ENCODE results near the gene ABHD17C. TPM values are rescaled to one million over a fixed set of nuclear protein-coding genes. Genes with fewer than 3 reads are reported as not detected.
A peak's percentile ranks its signal among the peaks of the same experiment; 100 is the strongest.

Gene ABHD17C
- total RNA-seq, 1 donor from 2014 or later = 41.4 TPM

- Histone ChIP-seq H3K4me1 (peaks cover 15% of the 10 kb centered on the region), H3K4me3 (no peak overlapping the region), H3K9me3 (no peaks in the 10 kb centered on the region), H3K36me3 (no peaks in the 10 kb centered on the region), H3K27ac (no peak overlapping the region), H3K27me3 (peaks cover 7% of the 10 kb centered on the region)
- no peak for TF ChIP-seq CTCF (IDR thresholded peaks at IDR 0.05)
- DNase-seq = no peak
- intact Hi-C loops (cut with DNase I) = no loop called here
- no peak for ATAC-seq
Measured at GRCh38 chr15:80773122-80773551, 78.0 kb downstream of the ABHD17C start.

DNA sequence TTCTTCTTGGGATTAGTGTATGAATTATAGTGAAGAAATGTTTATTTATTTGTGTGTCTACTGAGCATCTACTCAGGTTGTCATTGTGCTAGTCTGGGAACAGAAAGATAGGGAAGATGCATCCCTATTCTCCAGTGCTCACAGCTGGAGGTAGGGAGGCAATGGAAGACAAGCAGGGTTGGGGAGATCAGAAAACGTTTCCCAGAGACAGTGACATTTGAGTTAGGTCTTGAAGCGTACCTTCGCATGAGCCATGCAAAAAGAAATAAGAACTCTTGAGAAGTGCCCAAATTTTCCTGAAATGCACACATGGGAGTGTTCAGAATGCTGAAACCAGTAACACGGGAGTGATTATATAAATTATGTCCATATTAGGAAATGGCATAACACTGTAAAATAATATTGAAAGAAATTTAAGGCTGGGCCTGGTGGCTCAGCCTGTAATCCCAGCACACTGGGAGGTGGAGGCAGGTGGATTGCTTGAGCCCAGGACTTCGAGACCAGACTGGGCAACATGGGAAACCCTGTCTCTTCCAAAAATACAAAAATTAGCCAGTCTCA lies 78.8 kb downstream of the ABHD17C start:
- Histone ChIP-seq H3K27ac (no peak overlapping the region), H3K36me3 (no peaks in the 10 kb centered on the region), H3K4me3 (no peak overlapping the region), H3K4me1 (peaks cover 19% of the 10 kb centered on the region), H3K9me3 (no peaks in the 10 kb centered on the region), H3K27me3 (peaks cover 10% of the 10 kb centered on the region)
- no peak for ATAC-seq
- TF ChIP-seq CTCF (IDR thresholded peaks at IDR 0.05) = no peak
- intact Hi-C loops (cut with DNase I) = no loop called here
- no peak for DNase-seq

GRCh38 chr15:80774486-80774885 lies 79.4 kb downstream of the ABHD17C start:
- ATAC-seq = no peak
- no peaks in the 10 kb centered on the region for H3K36me3 ChIP-seq
- H3K4me3 ChIP-seq = no peak overlapping the region
- intact Hi-C loops (cut with DNase I) = no loop called here
- peaks cover 22% of the 10 kb centered on the region for H3K4me1 ChIP-seq
- TF ChIP-seq CTCF (IDR thresholded peaks at IDR 0.05) = no peak
- H3K27me3 ChIP-seq = peaks cover 10% of the 10 kb centered on the region
- DNase-seq = no peak
- no peaks in the 10 kb centered on the region for H3K9me3 ChIP-seq
- no peak overlapping the region for H3K27ac ChIP-seq

- Histone ChIP-seq H3K4me1 (peaks cover 31% of the 10 kb centered on the region), H3K27ac (no peak overlapping the region), H3K9me3 (no peaks in the 10 kb centered on the region), H3K36me3 (no peaks in the 10 kb centered on the region), H3K4me3 (no peak overlapping the region), H3K27me3 (peaks cover 18% of the 10 kb centered on the region)
- no peak for TF ChIP-seq CTCF (IDR thresholded peaks at IDR 0.05)
- intact Hi-C loops (cut with DNase I) = loop anchor here (5.0 kb wide), 2 partner anchors 208 to 318 kb away; no protein-coding TSS in a partner anchor
- DNase-seq (no peak), ATAC-seq (no peak)
Measured at GRCh38 chr15:80775338-80775737, 80.2 kb downstream of the ABHD17C start.

DNA sequence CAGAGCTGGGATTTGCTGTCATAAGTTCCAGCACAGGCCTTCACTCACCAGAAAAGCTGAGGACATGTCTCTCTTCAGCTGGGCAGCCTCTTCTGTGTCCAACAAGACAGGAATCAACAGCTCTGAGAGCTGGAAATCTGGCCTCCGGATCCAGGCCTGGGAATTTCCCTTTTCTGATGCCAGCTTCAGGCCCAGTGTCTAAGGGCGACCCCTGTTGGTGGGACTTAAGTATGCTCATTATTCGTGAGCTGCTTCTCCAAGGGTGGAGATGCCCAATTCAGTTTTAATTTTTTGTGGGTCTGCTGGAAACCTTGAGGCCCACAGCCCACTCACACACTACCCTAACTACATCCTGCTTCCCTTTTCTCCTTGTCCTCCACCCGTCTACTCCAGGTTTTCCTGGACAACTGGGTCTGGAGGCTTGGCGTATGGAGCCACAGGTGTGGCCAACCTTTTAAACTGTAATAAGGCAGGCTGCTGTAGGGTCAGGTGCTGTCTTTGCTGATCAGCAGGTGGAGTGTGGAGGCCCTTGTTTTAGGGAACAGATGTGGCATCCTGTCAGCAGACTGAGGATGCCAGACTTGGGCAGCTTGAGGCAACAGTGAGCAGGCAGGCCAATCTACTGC lies 81.4 kb downstream of the ABHD17C start:
- H3K27ac ChIP-seq = peak overlapping the region; percentile 49
- intact Hi-C loops (cut with DNase I) = loop anchor here (5.0 kb wide), 2 partner anchors 209 to 319 kb away; no protein-coding TSS in a partner anchor
- DNase-seq = peak; percentile 70
- H3K27me3 ChIP-seq = peaks cover 30% of the 10 kb centered on the region
- ATAC-seq = peak; percentile 76
- peak; percentile 83 for TF ChIP-seq CTCF (IDR thresholded peaks at IDR 0.05)
- H3K36me3 ChIP-seq = no peaks in the 10 kb centered on the region
- H3K9me3 ChIP-seq = no peaks in the 10 kb centered on the region
- H3K4me3 ChIP-seq = no peak overlapping the region
- H3K4me1 ChIP-seq = peaks cover 35% of the 10 kb centered on the region
